Astrocyte (in vitro differentiated cells and primary cell): Measurements from ENCODE around the gene PIBF1. TPM values are rescaled to one million over a fixed set of nuclear protein-coding genes. Genes with fewer than 3 reads are reported as not detected.
"Not testable (repeated sequence)": the region's sequence is repeated elsewhere in the genome, so short reads cannot be mapped to it uniquely, and the experiment has no call there.

Source experiments
- DNase-seq: peaks from one replicate; pipeline ENCODE4 v3.0.0-alpha.2; 2010; ENCODE audit warnings: low read depth
- FAIRE-seq: peaks from 2 replicates; lab custom pipeline; 2011; peaks lifted over from hg19 to GRCh38; lab: Jason Lieb, UNC
- H2AFZ ChIP-seq: 2 replicates; pipeline ENCODE4 v1.6.0; 2012; ENCODE audit warnings: low read depth, low read length, inconsistent platforms
- H3K27ac ChIP-seq: 2 replicates; pipeline ENCODE4 v1.5.1; 2011; ENCODE audit warnings: low read depth, low read length, inconsistent platforms
- H3K27me3 ChIP-seq: 2 replicates; pipeline ENCODE4 v1.6.0; 2011; ENCODE audit warnings: low read length, inconsistent platforms; ENCODE audit not compliant: insufficient read depth
- H3K36me3 ChIP-seq: 2 replicates; pipeline ENCODE4 v1.5.1; 2011; ENCODE audit warnings: low read length, inconsistent platforms; ENCODE audit not compliant: insufficient read depth
- H3K4me1 ChIP-seq: 2 replicates; pipeline ENCODE4 v1.5.1; 2011; ENCODE audit warnings: low read length, inconsistent platforms; ENCODE audit not compliant: insufficient read depth
- H3K4me2 ChIP-seq: 2 replicates; pipeline ENCODE4 v1.6.0; 2012; ENCODE audit warnings: low read length, inconsistent platforms
- H3K4me3 ChIP-seq: 2 replicates; pipeline ENCODE4 v1.5.1; 2011; ENCODE audit warnings: low read depth, mild to moderate bottlenecking, low read length, inconsistent platforms; ENCODE audit not compliant: insufficient read depth
- H3K79me2 ChIP-seq: 2 replicates; pipeline ENCODE4 v1.6.0; 2012; ENCODE audit warnings: mild to moderate bottlenecking, low read length, inconsistent platforms; ENCODE audit not compliant: insufficient read depth
- H3K9ac ChIP-seq: 2 replicates; pipeline ENCODE4 v1.6.0; 2012; ENCODE audit warnings: mild to moderate bottlenecking, low read length, inconsistent platforms
- H3K9me3 ChIP-seq: 2 replicates; pipeline ENCODE4 v1.5.1; 2012; ENCODE audit warnings: low read depth, mild to moderate bottlenecking, low read length, inconsistent platforms; ENCODE audit not compliant: insufficient read depth
- H4K20me1 ChIP-seq: 2 replicates; pipeline ENCODE4 v1.6.0; 2012; ENCODE audit warnings: low read length, inconsistent platforms; ENCODE audit not compliant: insufficient read depth
- H3K27ac Mint-ChIP-seq: one replicate; pipeline ENCODE4 v1.8.0; 2021; ENCODE audit warnings: mild to moderate bottlenecking, mixed read lengths; ENCODE audit not compliant: unreplicated experiment
- H3K27me3 Mint-ChIP-seq: one replicate; pipeline ENCODE4 v1.8.0; 2021; ENCODE audit warnings: low read depth, mixed read lengths; ENCODE audit not compliant: unreplicated experiment
- H3K36me3 Mint-ChIP-seq: one replicate; pipeline ENCODE4 v1.8.0; 2021; ENCODE audit warnings: low read depth, mixed read lengths; ENCODE audit not compliant: unreplicated experiment
- H3K4me1 Mint-ChIP-seq: one replicate; pipeline ENCODE4 v1.8.0; 2021; ENCODE audit warnings: low read depth, mixed read lengths; ENCODE audit not compliant: unreplicated experiment
- H3K4me3 Mint-ChIP-seq: one replicate; pipeline ENCODE4 v1.8.0; 2021; ENCODE audit warnings: mild to moderate bottlenecking, moderate library complexity, mixed read lengths; ENCODE audit not compliant: unreplicated experiment
- H3K9me3 Mint-ChIP-seq: one replicate; pipeline ENCODE4 v1.8.0; 2021; ENCODE audit warnings: mild to moderate bottlenecking, mixed read lengths; ENCODE audit not compliant: unreplicated experiment
- CTCF ChIP-seq: IDR thresholded peaks from 2 replicates; pipeline ENCODE4 v1.5.1; 2011; ENCODE audit warnings: low read depth, mild to moderate bottlenecking, inconsistent platforms, low read length, moderate library complexity; ENCODE audit not compliant: insufficient read depth
- EZH2 ChIP-seq: IDR thresholded peaks from 2 replicates; pipeline ENCODE4 v1.6.1; 2012; ENCODE audit warnings: mild to moderate bottlenecking, low read length, inconsistent platforms; ENCODE audit not compliant: insufficient read depth
- total RNA-seq: library from RNA; stranded (reverse); gene quantifications from 2 replicates; pipeline ENCODE4 v1.2.1, GENCODE V29; 2021

PIBF1 gene
- total RNA-seq, 1 donor from 2014 or later, result 19.3 TPM

GRCh38 chr13:72920097-72920496 is 138.2 kb downstream of the PIBF1 start:
- Histone ChIP-seq H3K27me3 (no peaks in the 10 kb centered on the region), H3K36me3 (peaks cover 7% of the 10 kb centered on the region), H3K9ac (no peak overlapping the region), H3K4me3 (no peak overlapping the region), H3K9me3 (no peaks in the 10 kb centered on the region), H3K79me2 (no peaks in the 10 kb centered on the region), H3K27ac (no peak overlapping the region), H3K4me1 (no peaks in the 10 kb centered on the region), H2AFZ (no peak overlapping the region), H4K20me1 (no peaks in the 10 kb centered on the region), H3K4me2 (no peak overlapping the region)
- no peaks in the 10 kb centered on the region for H3K27me3 Mint-ChIP-seq
- no peak overlapping the region for H3K4me3 Mint-ChIP-seq
- no peak overlapping the region for H3K27ac Mint-ChIP-seq
- peak; percentile 9 for DNase-seq
- no peaks in the 10 kb centered on the region for H3K9me3 Mint-ChIP-seq
- H3K36me3 Mint-ChIP-seq, result peaks cover 7% of the 10 kb centered on the region
- FAIRE-seq, result peak; percentile 5
- no peaks in the 10 kb centered on the region for H3K4me1 Mint-ChIP-seq
- TF ChIP-seq EZH2 (no peak), CTCF (no peak)

GRCh38 chr13:72931311-72931710 is 149.4 kb downstream of the PIBF1 start:
- Histone ChIP-seq H4K20me1 (no peaks in the 10 kb centered on the region), H3K4me3 (no peak overlapping the region), H3K27me3 (no peaks in the 10 kb centered on the region), H3K79me2 (no peaks in the 10 kb centered on the region), H3K36me3 (peaks cover 5% of the 10 kb centered on the region), H3K4me1 (no peaks in the 10 kb centered on the region), H3K4me2 (no peak overlapping the region), H3K27ac (no peak overlapping the region), H3K9ac (no peak overlapping the region), H2AFZ (no peak overlapping the region), H3K9me3 (no peaks in the 10 kb centered on the region)
- FAIRE-seq (peak; percentile 13), DNase-seq (no peak)
- TF ChIP-seq CTCF, result no peak
- no peak for TF ChIP-seq EZH2
- H3K27ac Mint-ChIP-seq, result no peak overlapping the region
- no peaks in the 10 kb centered on the region for H3K9me3 Mint-ChIP-seq
- peaks cover 2% of the 10 kb centered on the region for H3K36me3 Mint-ChIP-seq
- no peak overlapping the region for H3K4me3 Mint-ChIP-seq
- no peaks in the 10 kb centered on the region for H3K4me1 Mint-ChIP-seq
- H3K27me3 Mint-ChIP-seq, result no peaks in the 10 kb centered on the region

- Mint-ChIP-seq H3K9me3 (no peaks in the 10 kb centered on the region), H3K27ac (no peak overlapping the region), H3K4me1 (no peaks in the 10 kb centered on the region), H3K36me3 (peaks cover 2% of the 10 kb centered on the region), H3K27me3 (no peaks in the 10 kb centered on the region), H3K4me3 (no peak overlapping the region)
- no peaks in the 10 kb centered on the region for H3K27me3 ChIP-seq
- H3K9me3 ChIP-seq, result no peaks in the 10 kb centered on the region
- H3K36me3 ChIP-seq, result peaks cover 5% of the 10 kb centered on the region
- DNase-seq (no peak), FAIRE-seq (no peak)
- H3K4me3 ChIP-seq, result no peak overlapping the region
- H3K79me2 ChIP-seq, result no peaks in the 10 kb centered on the region
- no peaks in the 10 kb centered on the region for H3K4me1 ChIP-seq
- no peak overlapping the region for H3K9ac ChIP-seq
- H3K4me2 ChIP-seq, result no peak overlapping the region
- TF ChIP-seq CTCF (no peak), EZH2 (no peak)
- no peak overlapping the region for H3K27ac ChIP-seq
- H4K20me1 ChIP-seq, result no peaks in the 10 kb centered on the region
- no peak overlapping the region for H2AFZ ChIP-seq
Observed at GRCh38 chr13:72932250-72932649, 150.3 kb downstream of the PIBF1 start.

GRCh38 chr13:72946267-72946666 is 164.3 kb downstream of the PIBF1 start:
- FAIRE-seq, H3K79me2 ChIP-seq, H3K4me3 Mint-ChIP-seq: not testable (repeated sequence)

More at GRCh38 chr13:72946267-72946666, 164.3 kb downstream of the PIBF1 start:
- not testable (repeated sequence) for H3K9me3 ChIP-seq, H3K36me3 ChIP-seq, H3K27ac ChIP-seq, H3K27ac Mint-ChIP-seq, H3K4me1 ChIP-seq, H3K27me3 ChIP-seq, H2AFZ ChIP-seq, H3K9ac ChIP-seq, H3K27me3 Mint-ChIP-seq, H3K4me3 ChIP-seq, H4K20me1 ChIP-seq, H3K4me2 ChIP-seq, DNase-seq, H3K9me3 Mint-ChIP-seq, H3K4me1 Mint-ChIP-seq
- H3K36me3 Mint-ChIP-seq, result peaks cover 25% of the 10 kb centered on the region
